Suprapubic skin (tissue), 4 donors: Measurements from ENCODE around the gene PANK1. TPM values are rescaled to one million over a fixed set of nuclear protein-coding genes. Genes with fewer than 3 reads are reported as not detected.
A peak's percentile ranks its signal among the peaks of the same experiment; 100 is the strongest.

ENCODE experiments used
- DNase-seq, 2 donors: peaks; one replicate each; pipeline ENCODE4 v3.0.0-alpha.2; 2019; ENCODE audit warnings: low spot score in 2 of 2
- H3K27ac ChIP-seq: fragments of 200-600 bp; sonication (generic); one replicate; pipeline ENCODE4 v1.5.1; 2019
- H3K27me3 ChIP-seq: fragments of 200-600 bp; sonication (generic); one replicate; pipeline ENCODE4 v1.5.1; 2019
- H3K36me3 ChIP-seq: fragments of 200-600 bp; sonication (generic); one replicate; pipeline ENCODE4 v1.5.1; 2019
- H3K4me1 ChIP-seq: fragments of 200-600 bp; sonication (generic); one replicate; pipeline ENCODE4 v1.5.1; 2019
- H3K4me3 ChIP-seq: fragments of 200-600 bp; sonication (generic); one replicate; pipeline ENCODE4 v1.5.1; 2019; ENCODE audit warnings: mild to moderate bottlenecking
- H3K9me3 ChIP-seq: fragments of 200-600 bp; sonication (generic); one replicate; pipeline ENCODE4 v1.5.1; 2019
- EP300 ChIP-seq: sonication (generic); formaldehyde crosslinking; IDR thresholded peaks from one replicate; pipeline ENCODE4 v1.6.1; 2017; ENCODE audit warnings: antibody characterized with exemption
- POLR2A ChIP-seq, 2 donors: fragments of 450-650 bp; IDR thresholded peaks; one replicate each; pipeline ENCODE4 v1.6.1; 2017; ENCODE audit warnings: antibody characterized with exemption in 2 of 2, mild to moderate bottlenecking in 2 of 2, moderate library complexity in 2 of 2
- POLR2AphosphoS5 ChIP-seq, 3 donors: sonication (generic); formaldehyde crosslinking; IDR thresholded peaks; one replicate each; pipeline ENCODE4 v1.6.1; 2017; ENCODE audit warnings: antibody characterized with exemption in 3 of 3
- WGBS: methylation state at CpG from one replicate; pipeline ENCODE4 v1.1.5; 2018; 5-methylcytosine and 5-hydroxymethylcytosine counted together
- total RNA-seq, 4 donors: library from RNA; depleted of rRNA; stranded (reverse); fragments of >200 nt; gene quantifications; one replicate each; pipeline ENCODE4 v1.1.0, GENCODE V29; 2016
- TF ChIP-seq, protein P1 (sequence below), 2 donors: fragments of 200-600 bp in 1 of 2; fragments of 450-650 bp in 1 of 2; sonication (generic) in 1 of 2; IDR thresholded peaks; one replicate each; pipeline ENCODE4 v1.5.1; 2016 to 2019; ENCODE audit warnings: antibody characterized with exemption in 2 of 2, mild to moderate bottlenecking in 1 of 2, moderate library complexity in 1 of 2

Gene PANK1
- total RNA-seq, 4 donors from 2014 or later, result 8.2 to 43.1 (median 33.1) TPM

DNA sequence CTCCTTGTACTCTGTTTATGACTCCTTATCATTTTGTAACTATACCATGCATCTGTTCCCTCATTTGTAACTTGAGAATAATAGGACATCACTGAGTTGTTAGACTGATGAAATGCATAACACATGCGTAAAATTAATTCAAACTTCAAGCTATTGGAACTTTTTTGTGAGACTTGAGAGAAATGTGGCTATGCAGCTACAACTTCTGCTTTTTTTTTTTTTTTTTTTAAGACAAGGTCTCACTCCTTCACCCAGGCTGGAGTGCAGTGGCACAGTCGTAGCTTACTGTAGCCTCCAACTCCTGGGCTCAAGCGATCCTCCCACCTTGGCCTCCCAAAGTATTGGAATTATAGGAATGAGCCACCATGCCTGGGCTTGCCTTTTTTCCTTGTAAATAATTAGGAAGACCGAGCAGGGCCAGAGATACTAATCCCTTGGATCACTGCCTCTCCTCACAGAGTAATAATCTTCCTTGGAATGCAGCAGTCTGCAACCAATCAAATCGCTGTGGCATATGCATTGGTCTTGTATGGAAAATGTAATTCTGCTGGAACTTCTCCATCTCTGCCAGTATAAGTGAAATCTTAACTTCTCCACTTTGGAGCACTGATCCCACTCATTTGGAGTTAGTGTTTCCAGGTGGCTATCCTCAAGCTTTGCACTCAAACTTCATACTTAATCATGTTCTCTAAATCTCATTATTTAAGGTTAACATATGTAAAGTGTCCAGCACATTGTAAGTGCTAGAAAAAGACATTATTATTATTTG is 2.0 kb upstream of the PANK1 start:
- DNase-seq, result no peak
- H3K36me3 ChIP-seq, result no peaks in the 10 kb centered on the region
- TF ChIP-seq, protein P1, sequence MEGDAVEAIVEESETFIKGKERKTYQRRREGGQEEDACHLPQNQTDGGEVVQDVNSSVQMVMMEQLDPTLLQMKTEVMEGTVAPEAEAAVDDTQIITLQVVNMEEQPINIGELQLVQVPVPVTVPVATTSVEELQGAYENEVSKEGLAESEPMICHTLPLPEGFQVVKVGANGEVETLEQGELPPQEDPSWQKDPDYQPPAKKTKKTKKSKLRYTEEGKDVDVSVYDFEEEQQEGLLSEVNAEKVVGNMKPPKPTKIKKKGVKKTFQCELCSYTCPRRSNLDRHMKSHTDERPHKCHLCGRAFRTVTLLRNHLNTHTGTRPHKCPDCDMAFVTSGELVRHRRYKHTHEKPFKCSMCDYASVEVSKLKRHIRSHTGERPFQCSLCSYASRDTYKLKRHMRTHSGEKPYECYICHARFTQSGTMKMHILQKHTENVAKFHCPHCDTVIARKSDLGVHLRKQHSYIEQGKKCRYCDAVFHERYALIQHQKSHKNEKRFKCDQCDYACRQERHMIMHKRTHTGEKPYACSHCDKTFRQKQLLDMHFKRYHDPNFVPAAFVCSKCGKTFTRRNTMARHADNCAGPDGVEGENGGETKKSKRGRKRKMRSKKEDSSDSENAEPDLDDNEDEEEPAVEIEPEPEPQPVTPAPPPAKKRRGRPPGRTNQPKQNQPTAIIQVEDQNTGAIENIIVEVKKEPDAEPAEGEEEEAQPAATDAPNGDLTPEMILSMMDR (IDR thresholded peaks at IDR 0.05), result no peak
- TF ChIP-seq EP300 (no peak), POLR2A (IDR thresholded peaks at IDR 0.05) (no peak), POLR2AphosphoS5 (IDR thresholded peaks at IDR 0.05) (no peak)
- H3K27ac ChIP-seq, result no peak overlapping the region
- 64% methylated on average over 5 of the region's 5 CpGs for WGBS
- no peaks in the 10 kb centered on the region for H3K9me3 ChIP-seq
- peaks cover 19% of the 10 kb centered on the region for H3K4me1 ChIP-seq
- no peak overlapping the region for H3K4me3 ChIP-seq
- H3K27me3 ChIP-seq, result no peaks in the 10 kb centered on the region

DNA sequence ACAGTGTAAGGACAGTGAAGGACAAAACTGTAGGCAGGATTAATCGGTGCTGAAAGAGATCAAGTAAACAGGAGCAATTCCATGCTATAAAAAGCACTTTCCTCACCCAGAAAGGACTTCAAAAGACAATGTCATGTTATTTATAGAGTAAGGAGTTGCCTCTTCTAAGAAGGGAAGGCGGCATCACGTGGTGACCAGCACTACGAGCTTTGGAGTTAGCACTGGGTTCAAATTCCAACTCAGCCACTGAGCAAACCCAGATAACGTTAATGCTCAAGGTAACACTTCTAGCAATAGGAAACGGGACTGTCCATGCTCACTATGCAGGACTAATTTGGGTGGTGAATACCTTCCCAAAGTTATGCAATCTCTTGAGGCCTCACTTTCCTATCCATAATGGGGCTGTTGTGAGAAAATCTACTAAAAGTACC is 715 bp upstream of the PANK1 start:
- WGBS, result 47% methylated on average over 6 of the region's 6 CpGs
- no peaks in the 10 kb centered on the region for H3K36me3 ChIP-seq
- peak overlapping the region; percentile 90 for H3K27ac ChIP-seq
- H3K9me3 ChIP-seq, result no peaks in the 10 kb centered on the region
- TF ChIP-seq POLR2A (IDR thresholded peaks at IDR 0.05), result no peak
- TF ChIP-seq POLR2AphosphoS5 (IDR thresholded peaks at IDR 0.05), result no peak
- no peak for TF ChIP-seq EP300
- TF ChIP-seq, protein P1 (IDR thresholded peaks at IDR 0.05), result no peak
- peaks cover 19% of the 10 kb centered on the region for H3K4me1 ChIP-seq
- no peak for DNase-seq
- H3K4me3 ChIP-seq, result peak overlapping the region; percentile 92
- H3K27me3 ChIP-seq, result no peaks in the 10 kb centered on the region

DNA sequence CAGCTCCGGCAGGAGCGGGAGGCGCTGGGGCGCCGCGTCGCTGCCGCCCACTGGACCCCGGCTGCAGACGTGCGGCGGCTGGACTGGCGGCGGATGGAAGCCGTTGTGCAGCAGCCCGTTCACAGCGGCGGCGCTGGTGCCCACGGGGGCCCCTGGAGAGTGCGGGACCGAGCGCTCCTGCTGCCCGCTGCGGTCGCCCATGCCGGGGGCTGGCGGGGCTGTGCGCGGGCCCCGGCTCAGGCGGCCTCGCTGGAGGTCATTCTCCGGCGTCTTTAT is 413 bp downstream of the PANK1 start:
- under 1% methylated on average over 20 of the region's 35 CpGs for WGBS
- DNase-seq, result peak in 1 of 2 donors; percentile 61
- TF ChIP-seq POLR2AphosphoS5 (IDR thresholded peaks at IDR 0.05), result no peak
- TF ChIP-seq, protein P1 (IDR thresholded peaks at IDR 0.05), result no peak

DNA sequence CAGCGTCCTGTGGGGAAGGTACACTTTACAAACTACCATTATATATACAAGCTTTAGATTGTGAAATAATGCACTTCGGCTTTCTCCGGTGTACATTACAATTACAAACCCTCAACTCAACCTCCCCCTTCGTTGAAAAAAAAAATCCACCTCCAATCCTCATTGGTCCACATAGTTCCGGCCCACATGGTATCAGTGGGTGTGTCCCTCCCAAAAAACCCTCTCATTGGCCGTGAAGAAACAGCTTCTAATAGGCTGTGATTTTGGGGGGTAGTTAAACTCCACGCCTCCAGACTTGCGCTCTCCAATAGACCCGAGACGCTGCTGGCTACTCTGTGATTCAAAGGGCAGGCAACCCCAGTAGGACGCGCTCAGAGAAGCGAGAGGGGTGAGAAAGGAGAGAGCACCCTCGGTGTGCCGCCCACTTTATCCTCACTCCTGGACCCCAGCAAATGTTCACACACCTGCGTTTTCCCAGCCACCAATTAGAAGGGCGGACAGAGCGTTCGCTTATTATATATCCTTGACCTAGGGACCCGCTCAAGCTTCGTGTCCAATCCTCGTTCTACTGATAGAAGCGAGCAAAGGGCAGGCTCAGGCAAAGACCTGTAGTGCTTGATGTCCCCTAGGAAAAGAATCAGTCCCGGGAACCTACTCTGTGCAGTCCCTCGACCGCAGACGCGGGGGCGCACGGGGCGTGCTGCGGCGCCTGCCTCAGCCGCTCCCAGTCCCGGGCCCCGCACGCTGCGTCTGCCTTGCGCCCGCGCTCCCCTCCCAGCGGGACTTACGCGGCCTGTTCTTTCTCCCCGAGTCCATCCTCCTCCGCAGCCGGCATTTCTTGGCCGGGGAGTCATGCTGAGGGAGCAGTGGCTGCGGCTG is 991 bp downstream of the PANK1 start:
- Histone ChIP-seq H3K27me3 (no peaks in the 10 kb centered on the region), H3K4me1 (peaks cover 19% of the 10 kb centered on the region), H3K9me3 (no peaks in the 10 kb centered on the region), H3K36me3 (no peaks in the 10 kb centered on the region), H3K4me3 (peak overlapping the region; percentile 92), H3K27ac (peak overlapping the region; percentile 90)
- TF ChIP-seq POLR2A (IDR thresholded peaks at IDR 0.05), result no peak
- no peak for TF ChIP-seq POLR2AphosphoS5 (IDR thresholded peaks at IDR 0.05)
- TF ChIP-seq EP300, result no peak
- TF ChIP-seq, protein P1 (IDR thresholded peaks at IDR 0.05), result no peak
- 0% methylated on average over 31 of the region's 49 CpGs for WGBS
- DNase-seq, result peak; percentile 73 to 80

More for the DNA sequence above, 413 bp downstream of the PANK1 start:
- Histone ChIP-seq H3K4me3 (peak overlapping the region; percentile 92), H3K9me3 (no peaks in the 10 kb centered on the region), H3K27me3 (no peaks in the 10 kb centered on the region), H3K4me1 (peaks cover 19% of the 10 kb centered on the region), H3K27ac (peak overlapping the region; percentile 90), H3K36me3 (no peaks in the 10 kb centered on the region)

DNA sequence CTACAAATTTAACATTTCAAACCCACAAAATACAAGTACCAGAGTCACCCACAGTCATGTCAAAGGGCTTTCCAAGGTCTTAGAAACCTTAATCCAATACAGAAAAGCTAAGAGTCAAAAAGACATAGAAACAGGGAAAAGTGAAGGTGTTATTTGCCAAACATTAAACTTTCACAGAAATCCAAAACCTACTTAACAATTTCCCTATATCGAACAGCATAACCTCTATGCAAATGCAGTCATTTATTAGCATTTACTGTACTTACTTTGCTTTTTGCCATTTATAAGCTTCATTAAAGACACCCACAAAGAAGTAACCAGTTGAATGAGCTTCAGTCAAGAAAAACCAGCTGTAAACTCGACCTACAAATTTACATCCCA is 1.6 kb downstream of the PANK1 start:
- DNase-seq, result no peak
- WGBS, result 0% methylated on average over 2 of the region's 2 CpGs
- no peaks in the 10 kb centered on the region for H3K9me3 ChIP-seq
- H3K36me3 ChIP-seq, result no peaks in the 10 kb centered on the region
- peak overlapping the region; percentile 92 for H3K4me3 ChIP-seq
- TF ChIP-seq EP300, result no peak
- TF ChIP-seq, protein P1 (IDR thresholded peaks at IDR 0.05), result no peak
- TF ChIP-seq POLR2A (IDR thresholded peaks at IDR 0.05), result no peak
- no peak for TF ChIP-seq POLR2AphosphoS5 (IDR thresholded peaks at IDR 0.05)
- no peak overlapping the region for H3K27ac ChIP-seq
- H3K27me3 ChIP-seq, result no peaks in the 10 kb centered on the region
- H3K4me1 ChIP-seq, result peaks cover 19% of the 10 kb centered on the region
